ENCODE data around the gene TLCD4. TPM values are rescaled to one million over a fixed set of nuclear protein-coding genes. Genes with fewer than 3 reads are reported as not detected.

The TLCD4 gene
- total RNA-seq, 120 experiments from 2014 or later: 30.3 to 104 (median 55.5) TPM

Other genes starting within 250 kb of the TLCD4 start
- 100 to 1,000 TPM in 118 of 120 experiments, 10 to 100 TPM in 2; 91.8 to 419 (median 154) TPM for gene CNN3, start 190.2 kb upstream of the TLCD4 start, total RNA-seq
- gene ALG14, start 44.4 kb upstream of the TLCD4 start, total RNA-seq: 10 to 100 TPM in 30 of 120 experiments, 1 to 10 TPM in 90; 2.4 to 18.5 (median 8.3) TPM
- gene RWDD3, start 116.9 kb downstream of the TLCD4 start, total RNA-seq: 10 to 100 TPM in 118 of 120 experiments, 1 to 10 TPM in 2; 8.8 to 33.0 (median 17.9) TPM